Astrocyte (in vitro differentiated cells and primary cell): ENCODE measurements around the gene BCAR3. TPM values are rescaled to one million over a fixed set of nuclear protein-coding genes. Genes with fewer than 3 reads are reported as not detected.

Experiments
- DNase-seq: peaks from one replicate; pipeline ENCODE4 v3.0.0-alpha.2; 2010; ENCODE audit warnings: low read depth
- FAIRE-seq: peaks from 2 replicates; lab custom pipeline; 2011; peaks lifted over from hg19 to GRCh38; lab: Jason Lieb, UNC
- H2AFZ ChIP-seq: 2 replicates; pipeline ENCODE4 v1.6.0; 2012; ENCODE audit warnings: low read depth, low read length, inconsistent platforms
- H3K27ac ChIP-seq: 2 replicates; pipeline ENCODE4 v1.5.1; 2011; ENCODE audit warnings: low read depth, low read length, inconsistent platforms
- H3K27me3 ChIP-seq: 2 replicates; pipeline ENCODE4 v1.6.0; 2011; ENCODE audit warnings: low read length, inconsistent platforms; ENCODE audit not compliant: insufficient read depth
- H3K36me3 ChIP-seq: 2 replicates; pipeline ENCODE4 v1.5.1; 2011; ENCODE audit warnings: low read length, inconsistent platforms; ENCODE audit not compliant: insufficient read depth
- H3K4me1 ChIP-seq: 2 replicates; pipeline ENCODE4 v1.5.1; 2011; ENCODE audit warnings: low read length, inconsistent platforms; ENCODE audit not compliant: insufficient read depth
- H3K4me2 ChIP-seq: 2 replicates; pipeline ENCODE4 v1.6.0; 2012; ENCODE audit warnings: low read length, inconsistent platforms
- H3K4me3 ChIP-seq: 2 replicates; pipeline ENCODE4 v1.5.1; 2011; ENCODE audit warnings: low read depth, mild to moderate bottlenecking, low read length, inconsistent platforms; ENCODE audit not compliant: insufficient read depth
- H3K79me2 ChIP-seq: 2 replicates; pipeline ENCODE4 v1.6.0; 2012; ENCODE audit warnings: mild to moderate bottlenecking, low read length, inconsistent platforms; ENCODE audit not compliant: insufficient read depth
- H3K9ac ChIP-seq: 2 replicates; pipeline ENCODE4 v1.6.0; 2012; ENCODE audit warnings: mild to moderate bottlenecking, low read length, inconsistent platforms
- H3K9me3 ChIP-seq: 2 replicates; pipeline ENCODE4 v1.5.1; 2012; ENCODE audit warnings: low read depth, mild to moderate bottlenecking, low read length, inconsistent platforms; ENCODE audit not compliant: insufficient read depth
- H4K20me1 ChIP-seq: 2 replicates; pipeline ENCODE4 v1.6.0; 2012; ENCODE audit warnings: low read length, inconsistent platforms; ENCODE audit not compliant: insufficient read depth
- H3K27ac Mint-ChIP-seq: one replicate; pipeline ENCODE4 v1.8.0; 2021; ENCODE audit warnings: mild to moderate bottlenecking, mixed read lengths; ENCODE audit not compliant: unreplicated experiment
- H3K27me3 Mint-ChIP-seq: one replicate; pipeline ENCODE4 v1.8.0; 2021; ENCODE audit warnings: low read depth, mixed read lengths; ENCODE audit not compliant: unreplicated experiment
- H3K36me3 Mint-ChIP-seq: one replicate; pipeline ENCODE4 v1.8.0; 2021; ENCODE audit warnings: low read depth, mixed read lengths; ENCODE audit not compliant: unreplicated experiment
- H3K4me1 Mint-ChIP-seq: one replicate; pipeline ENCODE4 v1.8.0; 2021; ENCODE audit warnings: low read depth, mixed read lengths; ENCODE audit not compliant: unreplicated experiment
- H3K4me3 Mint-ChIP-seq: one replicate; pipeline ENCODE4 v1.8.0; 2021; ENCODE audit warnings: mild to moderate bottlenecking, moderate library complexity, mixed read lengths; ENCODE audit not compliant: unreplicated experiment
- H3K9me3 Mint-ChIP-seq: one replicate; pipeline ENCODE4 v1.8.0; 2021; ENCODE audit warnings: mild to moderate bottlenecking, mixed read lengths; ENCODE audit not compliant: unreplicated experiment
- CTCF ChIP-seq: IDR thresholded peaks from 2 replicates; pipeline ENCODE4 v1.5.1; 2011; ENCODE audit warnings: low read depth, mild to moderate bottlenecking, inconsistent platforms, low read length, moderate library complexity; ENCODE audit not compliant: insufficient read depth
- EZH2 ChIP-seq: IDR thresholded peaks from 2 replicates; pipeline ENCODE4 v1.6.1; 2012; ENCODE audit warnings: mild to moderate bottlenecking, low read length, inconsistent platforms; ENCODE audit not compliant: insufficient read depth
- total RNA-seq: library from RNA; stranded (reverse); gene quantifications from 2 replicates; pipeline ENCODE4 v1.2.1, GENCODE V29; 2021

BCAR3 gene
- total RNA-seq, 1 donor from 2014 or later: 30.0 TPM

- Mint-ChIP-seq H3K27ac (no peak overlapping the region), H3K36me3 (peaks cover 12% of the 10 kb centered on the region), H3K27me3 (no peaks in the 10 kb centered on the region), H3K9me3 (no peaks in the 10 kb centered on the region), H3K4me3 (no peak overlapping the region), H3K4me1 (peaks cover 79% of the 10 kb centered on the region)
- no peaks in the 10 kb centered on the region for H3K27me3 ChIP-seq
- TF ChIP-seq EZH2 (no peak), CTCF (no peak)
- H3K27ac ChIP-seq: no peak overlapping the region
- no peaks in the 10 kb centered on the region for H3K36me3 ChIP-seq
- H2AFZ ChIP-seq: no peak overlapping the region
- peak overlapping the region; percentile 71 for H3K4me2 ChIP-seq
- H3K4me3 ChIP-seq: no peak overlapping the region
- peaks cover 89% of the 10 kb centered on the region for H3K79me2 ChIP-seq
- no peak overlapping the region for H3K9ac ChIP-seq
- H3K9me3 ChIP-seq: no peaks in the 10 kb centered on the region
- peaks cover 67% of the 10 kb centered on the region for H3K4me1 ChIP-seq
- DNase-seq: no peak
- FAIRE-seq: no peak
- H4K20me1 ChIP-seq: peaks cover 69% of the 10 kb centered on the region
These were observed 69.1 kb downstream of the BCAR3 start for GRCh38 chr1:93612510-93612909.

DNA sequence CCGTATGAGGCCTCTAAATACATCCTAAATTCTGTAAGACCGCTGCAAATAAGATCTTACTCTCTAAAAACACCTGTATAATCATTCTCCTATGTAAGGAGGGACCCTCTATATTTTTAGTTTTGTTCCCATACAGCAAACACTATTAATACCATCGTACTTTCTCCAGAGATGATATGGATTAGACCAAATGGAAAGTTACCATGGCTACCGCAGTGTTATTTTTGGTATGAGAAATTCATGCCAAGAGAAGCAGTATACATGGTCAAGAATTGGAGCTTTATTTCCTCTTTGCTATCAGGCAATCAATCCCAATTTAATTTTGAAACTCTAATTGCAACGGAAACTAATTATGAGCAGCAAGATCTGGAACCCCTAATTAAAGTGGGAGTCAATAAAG is 70.0 kb downstream of the BCAR3 start:
- Histone ChIP-seq H3K9me3 (no peaks in the 10 kb centered on the region), H3K4me3 (no peak overlapping the region), H3K4me2 (no peak overlapping the region), H3K27ac (no peak overlapping the region), H3K9ac (no peak overlapping the region), H3K79me2 (peaks cover 89% of the 10 kb centered on the region), H3K27me3 (no peaks in the 10 kb centered on the region), H2AFZ (no peak overlapping the region), H4K20me1 (peaks cover 69% of the 10 kb centered on the region), H3K4me1 (peaks cover 65% of the 10 kb centered on the region), H3K36me3 (no peaks in the 10 kb centered on the region)
- H3K36me3 Mint-ChIP-seq: peaks cover 13% of the 10 kb centered on the region
- H3K4me1 Mint-ChIP-seq: peaks cover 78% of the 10 kb centered on the region
- peak overlapping the region; percentile 41 for H3K27ac Mint-ChIP-seq
- H3K9me3 Mint-ChIP-seq: no peaks in the 10 kb centered on the region
- no peaks in the 10 kb centered on the region for H3K27me3 Mint-ChIP-seq
- FAIRE-seq: no peak
- no peak for DNase-seq
- H3K4me3 Mint-ChIP-seq: no peak overlapping the region
- TF ChIP-seq EZH2 (no peak), CTCF (no peak)

DNA sequence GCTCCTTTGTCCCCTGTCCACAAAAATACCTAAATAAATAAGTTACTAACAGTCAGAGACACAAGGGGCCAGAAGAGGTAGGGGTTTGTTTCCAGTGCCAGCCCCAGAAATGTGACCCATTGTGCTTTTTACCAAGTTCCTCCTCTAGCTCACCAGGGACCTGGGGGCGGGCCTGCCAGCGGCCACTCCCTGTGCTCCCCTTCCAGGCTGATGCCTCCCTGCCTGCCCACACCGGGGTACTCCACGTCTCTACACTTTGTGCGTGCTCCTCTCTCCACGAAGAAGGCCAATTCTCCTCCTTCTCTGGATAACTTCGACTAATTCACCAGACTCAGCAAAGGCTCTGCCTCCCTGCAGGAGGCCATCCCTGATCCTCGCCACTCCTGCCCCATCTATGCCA is 72.1 kb downstream of the BCAR3 start:
- Histone ChIP-seq H3K4me1 (peaks cover 65% of the 10 kb centered on the region), H3K4me3 (no peak overlapping the region), H4K20me1 (peaks cover 85% of the 10 kb centered on the region), H3K27me3 (no peaks in the 10 kb centered on the region), H3K4me2 (peak overlapping the region; percentile 55), H3K9me3 (no peaks in the 10 kb centered on the region), H2AFZ (no peak overlapping the region), H3K27ac (peak overlapping the region; percentile 85), H3K36me3 (no peaks in the 10 kb centered on the region), H3K79me2 (peaks cover 96% of the 10 kb centered on the region), H3K9ac (no peak overlapping the region)
- TF ChIP-seq CTCF: no peak
- TF ChIP-seq EZH2: no peak
- no peak overlapping the region for H3K4me3 Mint-ChIP-seq
- DNase-seq: no peak
- H3K27me3 Mint-ChIP-seq: no peaks in the 10 kb centered on the region
- H3K9me3 Mint-ChIP-seq: no peaks in the 10 kb centered on the region
- peaks cover 13% of the 10 kb centered on the region for H3K36me3 Mint-ChIP-seq
- FAIRE-seq: no peak
- H3K27ac Mint-ChIP-seq: no peak overlapping the region
- peaks cover 78% of the 10 kb centered on the region for H3K4me1 Mint-ChIP-seq
